ENCODE results near the gene PNMA6E.
A peak's percentile ranks its signal among the peaks of the same experiment; 100 is the strongest.

PNMA6E gene

DNA sequence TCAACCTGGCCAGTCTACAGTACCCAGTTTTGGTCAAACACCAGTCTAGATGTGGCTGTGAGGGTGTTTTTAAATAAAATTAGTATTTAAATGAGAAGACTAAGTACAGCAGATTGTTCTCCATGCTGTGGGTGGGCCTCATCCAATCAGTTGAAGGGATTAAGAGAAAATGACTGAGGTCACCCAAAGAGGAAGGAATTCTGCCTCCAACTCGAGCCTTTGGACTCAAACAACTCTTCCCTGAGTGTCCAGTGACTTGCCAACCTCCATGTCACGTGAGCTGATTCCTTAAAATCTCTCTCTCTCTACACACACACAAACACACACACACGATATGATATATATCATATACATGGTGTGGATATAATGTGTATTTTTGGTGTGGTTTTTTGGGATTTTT, 34.7 kb upstream of the PNMA6E start:
- no peak for DNase-seq (ENCODE audit: low read depth)

GRCh38 chrX:153434801-153435200, 33.7 kb upstream of the PNMA6E start:
- DNase-seq (ENCODE audit: low read depth), result no peak

- no peak for DNase-seq (ENCODE audit: low read depth)
Observed at GRCh38 chrX:153433781-153434285, 32.7 kb upstream of the PNMA6E start.

DNA sequence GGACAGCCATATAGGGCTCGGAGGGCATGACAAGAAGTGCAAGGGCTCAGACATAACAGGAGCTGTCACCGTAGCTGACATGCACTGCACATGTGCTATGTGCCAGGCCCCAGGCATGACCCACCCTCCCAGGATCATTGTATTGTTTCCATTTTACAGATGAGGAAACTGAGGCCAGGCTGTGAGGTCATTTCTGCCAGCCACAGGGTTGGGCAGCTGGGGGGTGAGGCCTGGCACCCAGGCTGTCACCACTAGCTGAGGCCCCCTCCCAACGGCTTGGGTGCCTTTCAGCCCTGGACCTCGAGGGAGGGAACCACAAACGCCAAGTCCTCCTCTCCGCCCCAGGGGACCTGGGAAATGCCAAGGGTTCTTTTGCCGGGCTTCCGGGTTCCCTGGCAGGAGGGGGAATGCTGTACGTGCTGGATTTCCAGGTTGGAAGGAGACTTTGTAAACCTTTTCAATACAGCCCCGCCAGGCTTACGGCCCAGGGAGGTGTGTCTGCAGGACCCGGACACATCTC, 32.1 kb upstream of the PNMA6E start:
- DNase-seq (ENCODE audit: low read depth), result no peak

- no peak for DNase-seq (ENCODE audit: low read depth)
Observed at GRCh38 chrX:153430796-153431195, 29.6 kb upstream of the PNMA6E start.

DNA sequence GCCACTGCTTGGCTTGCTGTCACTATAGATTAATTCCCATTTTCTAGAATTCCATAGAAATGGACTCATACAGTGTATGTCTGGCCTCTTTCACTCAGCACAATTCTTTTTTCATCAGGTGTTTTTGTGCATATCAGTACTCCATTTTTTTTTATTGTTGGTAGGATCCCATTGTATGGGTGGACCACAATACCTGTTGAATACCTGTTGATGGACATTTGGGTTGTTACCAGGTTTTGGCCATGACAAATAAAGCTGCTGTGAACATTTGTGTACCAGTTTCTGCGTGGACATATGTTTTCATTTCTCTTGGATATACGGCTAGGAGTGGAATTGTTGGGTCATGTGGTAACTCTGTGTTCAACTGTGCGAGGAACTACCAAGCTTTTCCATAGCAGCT, 25.1 kb upstream of the PNMA6E start:
- no peak for DNase-seq (ENCODE audit: low read depth)

GRCh38 chrX:153423652-153424051, 22.5 kb upstream of the PNMA6E start:
- DNase-seq (ENCODE audit: low read depth), result no peak

DNA sequence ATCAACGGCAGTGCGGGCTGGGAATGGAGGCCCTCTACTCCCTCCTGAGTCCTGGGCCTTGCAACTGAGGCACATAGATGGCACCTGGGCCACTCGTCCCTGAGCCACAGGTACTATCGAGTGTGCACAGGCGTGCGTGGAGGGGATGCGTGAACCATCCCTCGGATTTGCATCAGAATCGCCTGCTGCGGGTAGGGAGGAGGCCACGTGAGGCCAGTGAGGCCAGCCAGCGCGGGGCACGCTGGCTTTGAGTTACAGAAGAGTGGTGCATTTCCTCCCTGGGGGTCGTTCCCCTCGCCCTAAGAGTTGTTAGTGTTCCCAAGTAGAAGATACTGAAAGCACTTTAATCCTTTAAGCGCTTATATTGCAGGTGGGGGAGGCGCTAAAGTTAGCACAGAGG, 20.7 kb upstream of the PNMA6E start:
- no peak for DNase-seq (ENCODE audit: low read depth)

DNA sequence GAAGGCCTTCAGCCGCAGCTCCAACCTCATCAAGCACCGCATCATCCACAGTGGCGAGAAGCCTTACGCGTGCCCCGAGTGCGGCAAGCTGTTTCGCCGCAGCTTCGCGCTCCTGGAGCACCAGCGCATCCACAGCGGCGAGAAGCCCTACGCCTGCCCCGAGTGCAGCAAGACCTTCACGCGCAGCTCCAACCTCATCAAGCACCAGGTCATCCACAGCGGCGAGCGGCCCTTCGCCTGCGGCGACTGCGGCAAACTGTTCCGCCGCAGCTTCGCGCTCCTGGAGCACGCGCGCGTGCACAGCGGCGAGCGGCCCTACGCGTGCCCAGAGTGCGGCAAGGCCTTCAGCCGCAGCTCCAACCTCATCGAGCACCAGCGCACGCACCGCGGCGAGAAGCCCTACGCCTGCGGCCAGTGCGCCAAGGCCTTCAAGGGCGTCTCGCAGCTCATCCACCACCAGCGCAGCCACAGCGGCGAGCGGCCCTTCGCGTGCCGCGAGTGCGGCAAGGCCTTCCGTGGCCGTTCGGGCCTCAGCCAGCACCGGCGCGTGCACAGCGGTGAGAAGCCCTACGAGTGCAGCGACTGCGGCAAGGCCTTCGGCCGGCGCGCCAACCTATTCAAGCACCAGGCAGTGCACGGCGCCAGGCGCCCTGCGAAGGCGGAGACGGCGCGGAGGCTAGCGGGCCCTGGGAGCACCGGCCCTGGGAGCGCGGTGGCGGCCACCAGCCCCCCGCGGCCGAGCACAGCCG, 19.9 kb upstream of the PNMA6E start:
- DNase-seq (ENCODE audit: low read depth), result no peak

GRCh38 chrX:153417637-153418036, 16.5 kb upstream of the PNMA6E start:
- no peak for DNase-seq (ENCODE audit: low read depth)

GRCh38 chrX:153416781-153417450, 15.8 kb upstream of the PNMA6E start:
- DNase-seq (ENCODE audit: low read depth), result peak; percentile 19

GRCh38 chrX:153414856-153415510, 13.8 kb upstream of the PNMA6E start:
- no peak for DNase-seq (ENCODE audit: low read depth)

DNA sequence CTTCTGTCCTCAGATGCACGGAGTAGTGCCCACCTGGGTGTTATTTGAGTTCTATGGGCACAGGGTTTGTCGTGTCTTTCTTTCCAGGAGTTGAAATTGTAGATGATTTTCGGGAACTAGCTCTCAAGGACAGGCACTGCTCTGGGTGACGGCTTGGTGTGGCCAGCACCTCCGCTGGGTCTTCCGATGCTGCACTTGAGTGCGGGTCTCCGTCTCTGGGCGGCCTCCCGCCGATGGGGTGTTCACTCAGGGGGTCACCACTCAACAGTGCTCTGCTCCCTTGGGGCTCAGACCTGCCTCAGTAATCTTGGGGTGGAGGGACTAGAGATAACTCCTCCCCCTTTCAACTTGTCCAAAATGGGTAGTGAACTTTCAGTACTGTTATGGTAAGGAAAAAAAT, 12.6 kb upstream of the PNMA6E start:
- no peak for DNase-seq (ENCODE audit: low read depth)

GRCh38 chrX:153412746-153413720, 11.9 kb upstream of the PNMA6E start:
- DNase-seq (ENCODE audit: low read depth), result peak; percentile 4

GRCh38 chrX:153411988-153412574, 10.9 kb upstream of the PNMA6E start:
- peak; percentile 20 for DNase-seq (ENCODE audit: low read depth)

GRCh38 chrX:153411255-153411987, 10.3 kb upstream of the PNMA6E start, which contains the start of gene ZFP92:
Gene ZFP92 (plus strand): TSS chrX:153411472. CDS start chrX:153418323, 6,851 bp downstream.
- DNase-seq (ENCODE audit: low read depth), result peak; percentile 25

- no peak for DNase-seq (ENCODE audit: low read depth)
Observed at GRCh38 chrX:153410888-153411254, 9.7 kb upstream of the PNMA6E start.

- no peak for DNase-seq (ENCODE audit: low read depth)
Observed at GRCh38 chrX:153410373-153410772, 9.2 kb upstream of the PNMA6E start.

DNA sequence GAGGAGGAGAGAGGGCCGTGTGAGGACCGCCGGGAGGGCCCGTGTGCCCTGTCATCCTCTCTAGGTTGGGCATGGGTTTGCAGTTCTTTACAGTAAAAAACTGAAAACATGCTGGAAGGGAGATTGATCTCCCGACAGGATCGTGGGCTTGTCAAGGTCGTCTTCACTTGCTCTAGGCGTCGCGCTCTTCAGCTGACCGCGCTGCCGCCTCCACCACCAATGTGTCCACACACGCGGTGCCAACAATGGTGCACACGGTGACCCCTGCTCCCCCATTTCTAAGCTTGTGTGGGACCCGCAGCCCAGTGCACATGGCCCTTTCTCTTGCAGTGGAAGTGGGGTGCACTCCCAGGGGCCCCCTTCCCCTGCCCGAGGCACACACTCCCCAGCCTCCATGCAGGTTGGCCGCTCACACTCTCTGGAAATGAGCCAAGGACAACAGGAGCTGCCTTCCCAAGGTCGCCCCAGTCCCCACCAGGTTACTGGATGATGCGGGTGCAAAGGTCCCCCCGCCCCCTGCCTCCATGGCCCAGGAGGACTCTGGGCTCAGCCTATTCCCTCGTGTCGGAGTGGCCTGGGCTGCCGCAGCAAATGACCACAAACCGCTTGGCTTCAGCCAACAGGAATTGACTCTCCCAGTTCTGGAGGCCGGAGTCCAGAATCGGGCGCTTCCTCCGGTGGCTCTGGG, 8.4 kb upstream of the PNMA6E start:
- DNase-seq (ENCODE audit: low read depth), result no peak

GRCh38 chrX:153408871-153409351, 7.8 kb upstream of the PNMA6E start:
- DNase-seq (ENCODE audit: low read depth), result no peak

Measured in EH (cell line).